T1000 (cell line): ENCODE data around the gene SLN.
"Not testable (repeated sequence)": the region's sequence is repeated elsewhere in the genome, so short reads cannot be mapped to it uniquely, and the experiment has no call there.

Experiments
- DNase-seq: peaks from one replicate; lab custom pipeline; 2025; ENCODE audit warnings: mixed read lengths; lab: John Stamatoyannopoulos, UW

SLN gene

DNA sequence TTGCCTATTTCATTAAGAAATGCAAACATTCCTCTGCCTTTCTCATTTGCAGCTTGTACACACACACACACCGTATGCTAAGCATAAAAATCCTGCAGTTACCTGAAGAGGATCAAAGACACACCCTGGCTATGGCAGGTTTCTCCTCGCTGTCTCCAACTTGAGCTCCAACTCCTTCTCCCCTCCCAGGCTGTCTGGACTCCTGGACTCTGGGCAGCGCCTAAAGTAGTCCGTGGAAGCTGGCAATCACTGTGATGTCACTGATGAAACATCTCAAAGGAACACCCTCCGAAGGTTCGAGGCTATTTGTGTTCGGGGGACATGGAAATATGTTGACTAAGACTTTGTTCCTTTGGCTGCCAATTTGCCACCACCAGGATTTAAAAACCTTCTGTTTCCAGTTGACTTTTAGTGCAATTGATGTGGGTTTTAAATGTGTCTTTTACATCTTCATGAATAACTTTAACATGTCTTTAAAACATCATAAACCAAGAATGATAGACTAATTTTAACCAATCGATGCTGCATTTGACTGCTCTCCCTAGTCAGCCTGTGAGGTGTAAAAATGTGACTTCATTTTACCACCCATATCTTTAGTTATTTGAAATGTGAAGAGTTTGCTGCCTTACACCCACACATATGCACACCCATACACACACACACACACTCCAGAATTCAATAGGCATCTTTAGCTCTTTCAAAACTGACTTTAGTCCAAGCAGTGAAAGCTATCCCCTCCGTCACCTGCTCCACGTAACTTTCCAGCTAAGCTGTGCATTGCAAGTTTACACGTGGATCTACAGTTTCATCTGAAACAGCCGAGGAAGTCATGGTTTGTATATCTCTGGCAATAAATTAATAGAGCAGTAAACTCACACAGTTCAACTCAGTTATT is at the start of gene SLN:
TSS of gene SLN (minus strand) at position 196 of the 895 bp plus-strand sequence.
- DNase-seq, result no peak

DNA sequence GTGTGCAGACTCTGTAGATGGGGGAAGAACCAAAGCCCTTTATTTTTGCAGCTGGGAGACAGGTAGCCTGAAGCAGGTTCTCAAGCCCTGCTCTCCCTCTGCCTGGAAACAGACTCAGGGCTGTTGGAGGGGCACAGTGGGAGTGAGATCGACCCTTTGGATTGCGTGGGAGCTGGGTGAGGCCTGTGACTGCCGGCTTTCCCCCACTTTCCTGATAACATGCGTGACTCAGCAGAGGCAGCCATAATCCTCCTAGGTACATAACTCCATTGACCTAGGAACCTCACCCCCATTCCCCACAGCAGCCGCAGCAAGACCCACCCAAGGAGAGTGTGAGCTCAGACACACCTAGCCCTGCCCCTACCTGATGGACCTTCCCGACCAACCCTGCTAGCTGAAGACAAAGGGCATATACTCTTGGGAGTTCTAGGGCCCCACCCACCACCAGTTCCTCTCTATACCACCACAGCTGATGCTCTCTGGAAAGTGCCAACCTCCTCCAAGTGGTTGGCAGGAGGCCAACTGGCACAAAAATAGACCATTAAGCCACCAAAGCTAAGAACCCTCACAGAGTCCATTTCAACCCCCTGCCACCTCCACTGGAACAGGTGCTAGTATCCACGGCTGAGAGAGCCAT is 47.0 kb upstream of the SLN start:
- not testable (repeated sequence) for DNase-seq

DNA sequence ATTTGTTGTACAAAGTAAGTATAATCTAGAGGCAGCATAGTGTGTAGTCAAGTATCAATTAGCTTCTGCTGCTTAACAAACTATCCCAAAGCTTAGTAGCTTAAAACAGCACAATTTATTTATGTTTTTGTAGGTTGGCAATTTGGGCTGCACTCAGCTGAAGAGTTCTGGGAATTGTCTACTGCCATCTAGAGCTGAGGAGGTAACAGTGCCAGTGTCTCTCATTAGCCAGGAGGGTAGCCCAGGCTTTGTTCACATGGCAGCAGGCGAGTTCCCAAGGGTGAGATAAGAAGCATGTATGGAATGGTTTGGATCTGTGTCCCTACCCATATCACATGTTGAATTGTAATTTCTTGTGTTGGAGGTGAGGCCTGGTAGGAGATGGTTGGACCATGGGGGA is 45.8 kb upstream of the SLN start:
- DNase-seq, result no peak

DNA sequence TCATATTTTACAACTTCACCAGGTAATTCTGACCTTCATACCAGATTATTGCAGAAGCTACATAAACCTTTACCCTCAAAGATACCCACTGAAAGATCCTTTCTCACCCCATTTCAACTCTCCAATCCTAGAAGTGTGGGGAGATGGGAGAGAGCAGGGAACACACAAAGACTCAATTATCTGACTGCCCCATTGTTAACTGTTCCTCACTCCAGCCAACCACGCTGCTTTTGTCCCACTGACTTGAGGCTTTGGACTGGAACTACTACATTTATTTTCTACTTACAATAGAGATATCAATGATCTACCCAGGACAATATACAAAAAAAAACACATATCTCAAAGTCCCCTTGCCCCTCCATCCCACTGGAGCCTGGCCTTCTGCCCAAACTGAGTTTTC is 44.7 kb upstream of the SLN start:
- no peak for DNase-seq

DNA sequence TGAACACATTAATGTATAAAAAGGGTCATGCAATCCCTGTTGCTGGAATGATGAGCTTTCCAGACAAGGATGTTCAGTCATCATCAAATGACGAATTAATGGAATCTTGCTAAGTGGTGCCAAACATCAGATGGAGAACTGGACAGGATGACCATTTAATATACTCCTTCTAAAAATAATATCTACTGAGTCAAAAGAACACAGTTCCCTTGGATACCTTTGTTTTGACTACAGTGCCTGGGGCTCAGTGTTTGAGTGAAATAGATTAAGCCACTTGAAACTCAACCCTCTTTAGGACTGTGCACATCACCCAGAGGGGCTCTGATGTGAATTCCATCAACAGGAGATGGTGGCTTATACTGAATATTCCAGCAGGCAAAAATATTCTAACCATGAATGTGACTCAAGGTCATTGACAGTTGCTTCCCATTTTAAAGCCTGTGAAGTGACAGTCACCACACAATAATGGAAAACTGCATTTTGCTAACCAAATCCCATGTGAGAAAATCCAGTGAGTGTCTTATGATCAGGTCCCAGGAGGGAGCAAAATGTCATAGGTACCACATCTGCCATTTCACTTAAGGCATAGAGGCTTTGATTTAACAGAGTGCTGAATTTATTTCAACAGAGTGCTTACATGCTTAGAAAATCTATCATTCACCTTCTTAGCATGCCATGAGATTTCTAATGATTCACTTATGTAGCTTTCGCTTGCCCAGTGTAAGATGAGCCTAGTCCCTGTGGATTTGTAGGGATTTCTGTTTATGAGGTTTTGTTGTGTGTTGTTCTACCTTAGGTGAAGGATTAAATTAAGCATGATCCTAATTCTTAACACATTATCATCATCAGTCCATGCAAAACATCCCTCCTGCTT is 41.3 kb upstream of the SLN start:
- DNase-seq, result no peak

DNA sequence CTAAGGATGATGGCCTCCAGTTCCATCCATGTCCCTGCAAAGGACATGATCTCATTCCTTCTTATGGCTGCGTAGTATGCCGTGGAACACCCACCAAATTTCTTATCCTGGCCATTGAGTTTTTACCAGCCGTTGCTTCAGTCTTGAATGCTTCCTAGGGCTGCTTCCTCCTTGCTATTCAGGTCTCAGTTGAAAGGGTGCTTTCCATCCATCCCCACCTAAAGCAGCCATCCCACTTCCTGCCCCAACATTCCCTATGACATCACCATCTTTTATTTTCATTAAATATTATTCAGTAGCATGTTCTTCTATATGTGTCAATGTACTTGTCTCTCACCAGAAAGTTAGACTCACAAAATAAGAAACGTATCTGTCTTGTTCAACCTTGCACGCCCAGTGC is 40.7 kb upstream of the SLN start:
- no peak for DNase-seq

DNA sequence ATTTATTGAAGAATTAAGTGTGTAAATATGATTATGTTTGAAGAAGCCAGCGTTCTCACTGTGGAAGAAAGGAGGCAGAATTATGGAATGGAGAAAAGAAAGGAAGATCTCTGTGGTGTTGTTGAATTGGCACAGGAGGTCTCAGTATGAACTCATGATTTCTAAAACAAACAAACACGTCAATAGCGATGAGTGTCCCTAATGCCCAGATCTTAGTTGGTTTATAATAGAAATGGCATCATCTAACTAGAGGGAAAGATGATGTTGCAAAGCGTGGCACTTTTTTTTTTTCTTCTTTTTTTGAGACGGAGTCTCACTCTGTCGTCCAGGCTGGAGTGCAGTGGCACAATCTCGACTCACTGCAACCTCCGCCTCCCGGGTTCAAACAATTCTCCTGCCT is 39.2 kb upstream of the SLN start:
- no peak for DNase-seq

DNA sequence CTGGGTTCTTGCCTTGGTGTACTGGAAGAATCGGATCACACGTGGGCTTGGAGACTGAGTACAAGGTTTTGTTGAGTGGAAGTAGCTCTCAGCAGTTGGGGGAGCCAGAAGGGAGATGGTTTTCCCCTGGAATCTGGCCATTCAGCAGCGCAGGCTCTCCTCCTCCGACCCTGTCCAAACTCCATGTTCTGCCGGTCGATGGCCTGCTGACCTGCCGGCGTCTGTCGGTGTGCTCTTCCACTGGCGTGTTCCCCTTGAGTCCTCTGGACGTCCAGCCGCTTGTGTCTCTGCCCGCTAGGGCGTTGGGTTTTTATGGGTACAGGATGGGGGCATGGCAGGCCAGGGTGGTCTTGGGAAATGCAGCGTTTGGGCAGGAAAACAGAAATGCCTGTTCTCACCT is 38.5 kb upstream of the SLN start:
- DNase-seq, result no peak

DNA sequence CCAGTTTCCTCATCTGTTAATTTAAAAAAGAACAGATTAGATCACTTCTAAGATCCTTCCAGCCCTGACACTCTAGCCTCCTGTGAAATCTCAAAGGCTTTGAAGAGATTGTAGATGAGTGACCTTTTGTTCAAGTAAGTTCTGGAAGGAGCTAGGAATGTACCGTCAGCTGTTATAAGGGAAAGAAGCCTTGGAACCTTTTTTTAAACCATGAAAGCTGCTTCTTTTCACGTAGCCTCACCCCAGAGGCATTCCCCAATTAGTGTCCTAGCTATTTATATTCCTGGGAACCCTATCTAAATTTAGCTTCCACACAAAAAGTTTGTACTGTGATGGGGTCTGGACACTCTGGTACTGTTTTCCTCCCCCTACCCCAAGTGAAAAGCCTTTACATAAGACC is 35.8 kb upstream of the SLN start:
- no peak for DNase-seq

DNA sequence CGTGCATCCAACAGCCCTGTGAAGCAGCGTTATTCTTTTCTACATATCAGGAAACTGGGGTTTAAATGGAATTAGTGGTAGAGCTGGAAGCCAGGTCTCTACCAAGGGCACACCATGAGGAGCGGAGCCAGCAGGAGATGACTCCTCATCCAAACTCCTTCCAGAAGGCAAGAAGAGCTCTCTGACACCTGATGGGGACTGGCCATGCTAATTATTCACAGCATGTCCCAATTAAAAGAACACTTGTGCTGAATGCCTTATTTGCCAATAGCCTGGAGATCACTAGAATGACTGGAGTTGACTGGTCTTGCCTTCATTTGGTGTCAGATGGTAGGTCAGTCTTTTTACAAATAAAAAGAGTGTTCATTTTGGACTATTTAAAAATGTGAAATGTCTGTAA is 32.9 kb upstream of the SLN start:
- no peak for DNase-seq

DNA sequence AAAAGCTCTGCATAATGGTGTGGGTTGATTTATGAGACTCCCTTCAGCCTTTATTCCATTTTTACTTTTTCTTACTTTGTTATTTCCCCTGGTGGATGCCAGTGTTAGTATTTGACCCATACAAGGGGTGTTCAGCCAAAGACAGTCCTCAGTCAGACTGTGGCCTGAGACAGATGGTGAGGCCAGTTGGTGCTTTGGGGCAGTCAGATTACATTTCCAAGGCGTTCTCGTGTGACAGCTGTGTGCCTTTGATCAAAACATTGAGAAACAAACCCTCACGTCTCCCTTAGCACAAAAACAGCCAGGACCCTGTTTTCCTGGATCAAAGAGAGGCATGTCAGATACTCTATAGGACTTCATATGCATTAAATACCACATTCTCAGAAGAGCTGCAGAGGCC is 31.3 kb upstream of the SLN start:
- DNase-seq, result no peak

DNA sequence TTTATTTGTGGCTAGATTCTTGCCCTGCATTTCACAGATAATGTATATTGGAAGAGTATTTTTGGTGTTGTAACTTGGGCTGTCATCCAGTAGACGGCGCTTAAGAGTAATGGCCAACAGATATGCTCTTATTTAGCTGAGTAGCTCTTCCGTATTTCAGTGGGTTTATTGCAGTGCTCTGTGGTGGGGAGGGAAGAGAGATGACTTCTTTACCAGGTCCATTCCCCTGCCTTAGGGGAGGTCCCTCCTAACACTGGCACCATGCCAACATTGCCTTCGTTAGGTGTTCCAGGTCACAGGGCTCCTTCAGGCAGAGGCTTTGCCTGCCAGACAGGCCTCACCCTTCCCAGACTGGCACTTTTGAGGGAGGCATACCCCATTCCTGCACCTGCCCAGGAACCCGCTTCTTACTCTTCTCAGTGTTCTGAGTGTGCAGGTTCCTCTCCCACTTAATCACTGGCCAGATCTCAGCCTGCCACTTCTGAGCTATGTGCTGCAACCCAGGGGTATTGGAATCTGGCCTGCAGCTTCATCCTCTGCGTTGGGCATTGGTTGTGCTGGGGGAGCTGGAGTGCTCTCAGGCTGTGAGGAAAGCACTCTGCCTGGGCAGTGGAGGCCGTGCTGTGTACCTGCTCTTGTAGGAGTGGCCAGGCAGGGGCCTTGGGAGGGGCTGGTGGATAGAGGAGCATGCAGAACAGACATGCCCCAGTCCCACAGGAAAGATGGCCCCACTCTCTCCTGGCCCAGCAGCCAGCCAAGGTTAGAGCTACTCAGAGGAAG is 29.4 kb upstream of the SLN start:
- DNase-seq, result no peak

DNA sequence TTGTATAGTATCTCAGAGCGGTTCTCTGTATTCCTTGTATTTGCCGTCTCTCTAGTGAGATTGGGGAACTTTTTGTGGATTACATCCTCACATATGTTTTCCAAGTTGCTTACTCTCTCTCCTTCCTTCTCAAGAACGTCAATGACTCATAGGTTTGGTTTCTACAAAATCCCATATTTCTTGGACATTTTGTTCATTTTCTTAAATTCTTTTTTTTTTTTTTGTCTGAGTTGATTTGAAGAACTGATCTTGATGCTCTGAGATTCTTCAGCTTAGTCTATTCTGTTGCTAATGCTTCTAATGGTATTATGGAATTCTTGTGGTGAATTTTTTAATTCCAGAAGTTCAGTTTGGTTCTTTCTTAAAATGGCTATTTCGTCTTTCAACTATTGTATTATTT is 28.4 kb upstream of the SLN start:
- no peak for DNase-seq

DNA sequence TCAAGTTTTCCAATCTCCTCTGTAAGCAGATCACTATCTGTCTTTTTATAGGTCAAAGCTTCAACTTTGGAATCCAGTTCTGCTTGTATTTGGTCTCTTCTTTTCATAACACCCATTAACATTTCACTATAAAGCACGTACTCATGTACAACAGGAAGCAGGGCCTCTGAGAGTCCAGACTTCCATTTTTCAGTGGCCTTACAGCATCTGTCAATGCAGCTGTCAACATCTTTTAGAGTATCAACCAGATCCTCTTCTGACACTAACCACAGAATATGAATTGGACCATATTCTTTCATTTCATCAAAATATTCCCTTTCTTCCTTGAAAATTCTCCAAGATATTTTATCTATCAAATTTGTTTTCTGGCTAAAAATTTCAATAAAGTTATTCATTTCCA is 24.7 kb upstream of the SLN start:
- no peak for DNase-seq

DNA sequence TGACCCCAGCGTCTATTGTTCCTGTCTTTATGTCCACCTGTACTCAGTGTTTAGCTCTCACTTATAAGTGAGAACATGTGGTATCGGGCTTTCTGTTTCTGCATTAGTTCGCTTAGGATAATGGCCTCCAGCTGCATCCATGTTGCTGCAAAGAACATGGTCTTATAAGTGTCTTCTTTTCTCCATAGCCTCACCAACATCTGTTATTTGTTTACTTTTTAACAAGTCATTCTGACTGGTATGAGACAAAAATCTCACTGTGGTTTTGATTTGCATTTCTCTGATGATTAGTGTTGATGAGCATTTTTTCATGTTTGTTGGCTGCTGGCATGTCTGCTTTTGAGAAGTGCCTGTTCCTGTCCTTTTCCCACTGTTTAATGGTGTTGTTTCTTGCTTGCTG is 21.7 kb upstream of the SLN start:
- DNase-seq, result no peak

DNA sequence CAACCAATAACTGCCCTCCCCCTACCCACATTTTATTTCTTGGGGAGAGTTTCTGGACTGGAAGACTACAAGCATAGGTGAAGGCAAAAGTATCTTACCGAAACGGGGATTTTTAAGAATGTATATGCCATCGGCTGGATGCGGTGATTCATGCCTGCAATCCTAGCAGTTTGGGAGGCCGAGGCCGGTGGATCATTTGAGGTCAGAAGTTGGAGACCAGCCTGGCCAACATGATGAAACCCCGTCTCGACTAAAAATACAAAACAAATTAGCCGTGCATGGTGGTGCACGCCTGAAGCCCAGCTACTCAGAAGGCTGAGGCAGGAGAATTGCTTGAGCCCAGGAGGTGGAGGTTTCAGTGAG is 20.8 kb upstream of the SLN start:
- DNase-seq, result no peak

DNA sequence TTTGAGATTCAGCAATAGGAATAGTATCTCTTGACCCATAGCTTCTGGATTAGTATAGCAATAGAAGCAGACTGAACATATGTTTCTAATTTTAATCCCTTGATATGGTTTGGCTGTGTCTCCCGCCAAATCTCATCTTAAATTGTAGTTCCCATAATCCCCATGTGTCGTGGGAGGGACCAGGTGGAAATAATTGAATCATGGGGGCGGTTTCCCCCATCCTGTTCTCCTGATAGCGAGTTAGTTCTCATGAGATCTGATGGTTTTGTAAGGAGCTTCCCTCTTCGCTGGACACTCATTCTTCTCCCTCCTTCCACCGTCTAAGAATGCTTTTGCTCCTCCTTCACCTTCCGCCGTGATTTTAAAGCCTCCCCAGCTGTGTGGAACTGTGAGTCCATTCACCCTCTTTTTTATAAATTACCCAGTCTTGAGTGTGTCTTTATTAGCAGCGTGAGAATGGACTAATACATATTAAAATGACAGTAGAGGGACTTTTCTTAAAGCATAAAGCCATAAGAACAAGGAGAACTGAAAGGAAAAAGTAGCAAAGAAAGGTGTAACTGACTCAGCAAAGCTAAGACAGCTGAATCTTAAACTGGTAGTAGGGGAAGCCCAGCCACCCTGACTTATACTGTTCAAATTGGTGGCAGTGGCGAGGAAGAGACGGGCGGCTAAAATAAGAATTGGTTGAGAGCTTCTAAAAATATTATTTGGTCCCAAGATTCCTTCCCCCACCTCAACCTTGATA is 20.3 kb upstream of the SLN start:
- DNase-seq, result no peak

DNA sequence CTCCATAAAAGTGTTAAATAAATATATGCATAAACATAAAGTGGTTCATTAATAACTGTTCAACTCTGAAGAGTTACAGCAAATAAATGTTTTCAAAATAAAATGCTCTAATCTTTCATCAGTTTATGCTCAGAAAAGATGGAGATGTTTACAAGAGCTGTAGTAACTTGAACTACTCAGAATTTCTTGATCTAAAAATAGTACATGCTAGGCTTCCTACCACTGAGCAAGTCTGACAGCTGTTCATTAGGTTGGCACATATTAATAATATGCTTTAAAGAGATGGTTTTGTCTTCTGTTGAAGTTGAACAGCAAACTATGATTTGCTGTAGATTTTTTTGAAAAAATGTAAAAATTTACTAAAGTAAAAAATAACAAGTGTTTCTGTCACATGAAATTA is 10.8 kb upstream of the SLN start:
- DNase-seq, result no peak

DNA sequence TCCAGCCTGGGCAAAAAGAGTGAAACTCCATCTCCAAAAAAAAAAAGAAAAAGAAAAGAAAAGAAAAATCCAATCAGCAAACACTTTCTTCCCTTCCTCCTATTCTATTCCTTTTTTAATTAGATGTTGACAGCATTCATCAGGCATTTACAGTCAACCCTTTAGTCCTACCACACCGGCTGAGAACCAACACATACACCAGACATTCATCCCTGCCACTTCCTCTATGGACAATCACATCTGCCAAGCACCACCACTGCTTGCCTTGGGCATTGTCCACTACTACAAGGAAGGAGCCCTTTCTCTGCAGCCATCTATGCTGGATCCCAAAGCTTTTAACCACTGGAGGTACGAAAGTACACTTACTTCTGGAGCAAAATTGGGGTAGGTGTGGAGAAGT is 9.4 kb upstream of the SLN start:
- DNase-seq, result no peak

DNA sequence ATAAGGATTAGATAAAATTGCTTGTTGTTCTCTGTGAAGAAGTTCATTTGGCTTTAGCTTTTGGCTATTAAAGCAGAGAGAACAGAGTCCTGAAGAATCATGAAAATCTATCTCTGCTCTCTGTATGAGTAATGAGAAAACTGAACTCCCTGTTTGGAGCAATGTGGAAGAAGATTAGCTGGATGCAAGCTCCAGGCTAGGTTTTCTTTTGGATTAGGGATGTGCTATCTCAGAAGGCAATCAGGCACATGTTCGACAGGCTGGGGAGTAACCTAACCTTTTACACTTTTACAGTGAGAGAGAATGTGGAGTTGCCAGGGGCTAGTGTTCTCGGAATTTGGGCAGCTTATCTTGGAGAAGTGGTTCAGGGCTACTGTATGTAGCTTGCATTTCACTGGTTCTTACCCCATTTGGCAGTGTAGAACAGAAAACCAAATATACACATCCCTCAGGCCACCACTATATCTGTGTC is 8.5 kb upstream of the SLN start:
- DNase-seq, result no peak
